ENCODE results near the gene SORL1.

Gene SORL1

DNA sequence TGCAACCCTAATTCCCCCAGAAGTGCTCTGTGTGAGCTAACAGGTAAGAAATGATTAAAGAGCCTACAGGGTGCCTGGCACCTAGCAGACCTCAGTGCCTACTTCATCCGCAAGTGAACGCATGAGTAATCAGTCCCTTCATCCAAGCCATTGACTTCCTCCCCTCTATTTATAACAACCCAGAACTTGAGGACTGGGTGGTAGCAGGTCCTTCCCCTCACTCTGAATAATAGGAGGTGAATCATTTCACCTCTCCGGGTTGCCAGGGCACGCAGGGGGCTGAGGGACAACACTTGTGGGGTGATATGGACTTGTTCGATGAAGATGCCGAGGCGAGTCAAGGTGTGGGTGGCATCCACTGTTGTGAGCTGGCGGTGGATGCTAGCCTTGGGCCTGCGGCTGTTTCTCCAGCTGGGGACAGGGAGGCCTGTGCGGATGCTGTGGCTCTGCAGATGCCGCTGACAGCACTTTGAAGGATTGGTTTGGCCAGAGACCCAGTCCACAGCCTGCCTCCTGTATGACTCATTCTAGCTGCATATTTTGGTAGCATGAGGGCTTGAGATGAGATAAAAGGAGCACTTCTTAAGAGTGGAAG is 12.3 kb downstream of the SORL1 start:
- no peaks in the 10 kb centered on the region for H3K9me3 ChIP-seq (ENCODE audit: control insufficient read depth in 2 of 2, low read length in 2 of 2)
- no peaks in the 10 kb centered on the region for H3K36me3 ChIP-seq (ENCODE audit: control insufficient read depth in 2 of 2, insufficient read depth in 2 of 2, low read length in 2 of 2)
- no peaks in the 10 kb centered on the region for H3K27me3 ChIP-seq (ENCODE audit: control insufficient read depth in 1 of 2, insufficient read depth in 2 of 2, low read length in 2 of 2)
- peak overlapping the region in 1 of 2 donors; percentile 7 for H3K4me3 ChIP-seq (ENCODE audit: low read length in 2 of 2)
- peak overlapping the region; percentile 84 for H3K27ac ChIP-seq (ENCODE audit: low read length)
- peak overlapping the region in 1 of 2 donors; percentile 42 for H3K9ac ChIP-seq (ENCODE audit: low read length in 2 of 2)
- peaks cover 47% of the 10 kb centered on the region for H3K4me1 ChIP-seq (ENCODE audit: control insufficient read depth, insufficient read depth, low read length)

DNA sequence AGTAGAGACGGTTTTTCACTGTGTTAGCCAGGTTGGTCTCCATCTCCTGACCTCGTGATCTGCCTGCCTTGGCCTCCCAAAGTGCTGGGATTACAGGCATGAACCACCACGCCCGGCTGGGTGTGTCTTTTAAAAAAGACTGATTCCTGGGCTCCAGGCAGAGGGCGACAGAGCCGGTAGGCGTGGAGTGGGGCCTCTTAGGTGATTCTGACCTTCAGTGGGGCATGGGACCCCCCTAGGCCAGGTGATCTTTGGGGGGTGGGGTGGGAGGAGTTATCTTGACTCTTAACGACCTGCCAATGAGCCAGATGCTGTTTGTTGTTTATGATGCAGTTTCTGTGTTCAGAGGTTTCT is 13.6 kb downstream of the SORL1 start:
- Histone ChIP-seq H3K36me3 (ENCODE audit: control insufficient read depth in 2 of 2, insufficient read depth in 2 of 2, low read length in 2 of 2) (peaks cover 0 to 3% of the 10 kb centered on the region in 2 donors), H3K27ac (ENCODE audit: low read length) (peak overlapping the region; percentile 84), H3K27me3 (ENCODE audit: control insufficient read depth in 1 of 2, insufficient read depth in 2 of 2, low read length in 2 of 2) (no peaks in the 10 kb centered on the region), H3K9me3 (ENCODE audit: control insufficient read depth in 2 of 2, low read length in 2 of 2) (no peaks in the 10 kb centered on the region), H3K4me1 (ENCODE audit: control insufficient read depth, insufficient read depth, low read length) (peaks cover 43% of the 10 kb centered on the region), H3K9ac (ENCODE audit: low read length in 2 of 2) (no peak overlapping the region), H3K4me3 (ENCODE audit: low read length in 2 of 2) (no peak overlapping the region)

GRCh38 chr11:121466063-121466794 is 14.1 kb downstream of the SORL1 start:
- peak overlapping the region in 1 of 2 donors; percentile 60 for H3K9ac ChIP-seq (ENCODE audit: low read length in 2 of 2)
- no peaks in the 10 kb centered on the region for H3K9me3 ChIP-seq (ENCODE audit: control insufficient read depth in 2 of 2, low read length in 2 of 2)
- H3K36me3 ChIP-seq (ENCODE audit: control insufficient read depth in 2 of 2, insufficient read depth in 2 of 2, low read length in 2 of 2) = peaks cover 2 to 3% of the 10 kb centered on the region in 2 donors
- H3K4me1 ChIP-seq (ENCODE audit: control insufficient read depth, insufficient read depth, low read length) = peaks cover 41% of the 10 kb centered on the region
- peak overlapping the region; percentile 84 for H3K27ac ChIP-seq (ENCODE audit: low read length)
- H3K4me3 ChIP-seq (ENCODE audit: low read length in 2 of 2) = peak overlapping the region in 1 of 2 donors; percentile 35
- no peaks in the 10 kb centered on the region for H3K27me3 ChIP-seq (ENCODE audit: control insufficient read depth in 1 of 2, insufficient read depth in 2 of 2, low read length in 2 of 2)

- Histone ChIP-seq H3K36me3 (ENCODE audit: control insufficient read depth in 2 of 2, insufficient read depth in 2 of 2, low read length in 2 of 2) (peaks cover 2 to 3% of the 10 kb centered on the region in 2 donors), H3K9me3 (ENCODE audit: control insufficient read depth in 2 of 2, low read length in 2 of 2) (no peaks in the 10 kb centered on the region), H3K27ac (ENCODE audit: low read length) (peak overlapping the region; percentile 84), H3K4me1 (ENCODE audit: control insufficient read depth, insufficient read depth, low read length) (peaks cover 39% of the 10 kb centered on the region), H3K27me3 (ENCODE audit: control insufficient read depth in 1 of 2, insufficient read depth in 2 of 2, low read length in 2 of 2) (no peaks in the 10 kb centered on the region), H3K4me3 (ENCODE audit: low read length in 2 of 2) (no peak overlapping the region), H3K9ac (ENCODE audit: low read length in 2 of 2) (peak overlapping the region in 1 of 2 donors; percentile 29)
These were observed 15.4 kb downstream of the SORL1 start for GRCh38 chr11:121467471-121467870.

DNA sequence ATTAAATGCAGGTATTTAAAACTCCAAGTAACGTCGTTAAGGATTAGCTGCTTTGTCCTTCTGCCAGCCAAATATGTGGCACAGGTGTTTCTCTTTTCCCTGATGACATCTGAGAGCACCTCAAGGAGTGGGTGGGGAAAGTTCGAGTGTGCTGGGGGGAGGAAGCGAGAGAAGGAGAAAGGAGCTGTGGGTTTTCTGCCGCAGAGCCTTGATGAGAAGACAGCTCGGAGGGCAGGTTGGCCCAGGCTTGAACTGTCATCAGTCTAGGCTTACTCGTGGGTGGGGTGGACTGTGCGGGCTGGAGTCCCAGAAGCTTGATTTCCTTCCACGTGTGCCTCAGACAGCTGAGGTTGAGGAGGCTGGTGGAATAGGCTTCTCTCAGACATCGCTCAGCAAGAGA is 15.9 kb downstream of the SORL1 start:
- Histone ChIP-seq H3K27me3 (ENCODE audit: control insufficient read depth in 1 of 2, insufficient read depth in 2 of 2, low read length in 2 of 2) (no peaks in the 10 kb centered on the region), H3K4me3 (ENCODE audit: low read length in 2 of 2) (no peak overlapping the region), H3K4me1 (ENCODE audit: control insufficient read depth, insufficient read depth, low read length) (peaks cover 37% of the 10 kb centered on the region), H3K36me3 (ENCODE audit: control insufficient read depth in 2 of 2, insufficient read depth in 2 of 2, low read length in 2 of 2) (peaks cover 2 to 3% of the 10 kb centered on the region in 2 donors), H3K9ac (ENCODE audit: low read length in 2 of 2) (no peak overlapping the region), H3K9me3 (ENCODE audit: control insufficient read depth in 2 of 2, low read length in 2 of 2) (no peaks in the 10 kb centered on the region), H3K27ac (ENCODE audit: low read length) (no peak overlapping the region)

DNA sequence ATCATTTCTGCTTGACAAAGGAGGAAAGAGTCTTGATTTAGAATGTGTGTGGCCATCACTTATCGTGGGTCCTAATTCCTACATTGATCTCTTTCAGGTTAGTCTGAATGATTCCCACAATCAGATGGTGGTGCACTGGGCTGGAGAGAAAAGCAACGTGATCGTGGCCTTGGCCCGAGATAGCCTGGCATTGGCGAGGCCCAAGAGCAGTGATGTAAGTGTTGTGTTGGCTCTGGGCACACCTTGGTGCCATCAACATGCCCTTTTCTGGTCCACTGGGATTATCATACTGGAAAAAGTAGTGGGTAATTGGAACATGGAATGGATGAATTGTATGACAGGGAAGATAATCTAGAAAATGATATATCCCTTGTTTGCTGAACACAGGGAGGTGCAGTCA is 17.8 kb downstream of the SORL1 start:
- Histone ChIP-seq H3K27ac (ENCODE audit: low read length) (no peak overlapping the region), H3K4me1 (ENCODE audit: control insufficient read depth, insufficient read depth, low read length) (peaks cover 26% of the 10 kb centered on the region), H3K9me3 (ENCODE audit: control insufficient read depth in 2 of 2, low read length in 2 of 2) (no peaks in the 10 kb centered on the region), H3K9ac (ENCODE audit: low read length in 2 of 2) (no peak overlapping the region), H3K36me3 (ENCODE audit: control insufficient read depth in 2 of 2, insufficient read depth in 2 of 2, low read length in 2 of 2) (peaks cover 2 to 3% of the 10 kb centered on the region in 2 donors), H3K27me3 (ENCODE audit: control insufficient read depth in 1 of 2, insufficient read depth in 2 of 2, low read length in 2 of 2) (no peaks in the 10 kb centered on the region), H3K4me3 (ENCODE audit: low read length in 2 of 2) (no peak overlapping the region)

DNA sequence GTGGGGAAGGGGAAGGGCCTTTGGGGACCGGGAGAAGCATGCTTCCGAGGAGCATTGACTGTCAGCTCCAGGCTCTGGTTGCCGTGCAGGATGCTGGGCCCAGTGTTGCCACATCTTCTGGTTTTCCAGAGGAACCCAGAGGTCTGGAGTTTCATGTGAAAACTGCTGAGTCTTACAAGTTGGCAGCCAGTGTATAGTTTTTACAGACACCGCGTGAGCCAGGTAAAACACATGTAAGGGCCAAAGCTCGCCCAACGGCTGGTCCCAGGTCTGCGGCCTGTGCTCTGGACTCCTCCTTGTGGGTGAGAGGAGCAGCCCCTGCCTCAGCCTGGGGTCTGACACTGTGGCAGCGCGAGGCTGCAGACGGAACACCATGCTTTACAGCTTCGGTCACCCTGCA is 19.1 kb downstream of the SORL1 start:
- Histone ChIP-seq H3K4me3 (ENCODE audit: low read length in 2 of 2) (no peak overlapping the region), H3K4me1 (ENCODE audit: control insufficient read depth, insufficient read depth, low read length) (peaks cover 22% of the 10 kb centered on the region), H3K27ac (ENCODE audit: low read length) (no peak overlapping the region), H3K9me3 (ENCODE audit: control insufficient read depth in 2 of 2, low read length in 2 of 2) (no peaks in the 10 kb centered on the region), H3K9ac (ENCODE audit: low read length in 2 of 2) (no peak overlapping the region), H3K36me3 (ENCODE audit: control insufficient read depth in 2 of 2, insufficient read depth in 2 of 2, low read length in 2 of 2) (peaks cover 2 to 3% of the 10 kb centered on the region in 2 donors), H3K27me3 (ENCODE audit: control insufficient read depth in 1 of 2, insufficient read depth in 2 of 2, low read length in 2 of 2) (no peaks in the 10 kb centered on the region)

DNA sequence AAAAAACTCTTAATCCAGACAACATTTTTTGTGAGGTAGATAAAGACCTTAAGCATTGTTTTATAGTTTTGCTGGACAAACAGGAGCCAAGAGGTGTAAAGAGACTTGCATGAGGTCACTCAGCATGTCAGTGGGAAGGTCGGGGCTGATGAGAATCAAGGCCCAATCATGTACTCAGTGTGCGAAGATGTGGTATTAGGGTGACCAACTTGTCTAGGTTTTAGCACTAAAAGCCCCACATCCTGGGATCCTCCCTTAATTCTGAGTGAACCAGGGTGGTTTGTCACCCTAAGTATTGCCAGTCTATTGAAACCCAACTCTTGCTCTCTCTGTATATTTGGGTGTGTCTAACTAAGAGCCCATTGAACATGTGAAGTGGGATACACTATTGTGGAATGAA is 20.2 kb downstream of the SORL1 start:
- Histone ChIP-seq H3K27ac (ENCODE audit: low read length) (no peak overlapping the region), H3K36me3 (ENCODE audit: control insufficient read depth in 2 of 2, insufficient read depth in 2 of 2, low read length in 2 of 2) (peaks cover 2 to 3% of the 10 kb centered on the region in 2 donors), H3K9me3 (ENCODE audit: control insufficient read depth in 2 of 2, low read length in 2 of 2) (no peaks in the 10 kb centered on the region), H3K4me1 (ENCODE audit: control insufficient read depth, insufficient read depth, low read length) (peaks cover 15% of the 10 kb centered on the region), H3K4me3 (ENCODE audit: low read length in 2 of 2) (no peak overlapping the region), H3K27me3 (ENCODE audit: control insufficient read depth in 1 of 2, insufficient read depth in 2 of 2, low read length in 2 of 2) (no peaks in the 10 kb centered on the region), H3K9ac (ENCODE audit: low read length in 2 of 2) (no peak overlapping the region)

- Histone ChIP-seq H3K9me3 (ENCODE audit: control insufficient read depth in 2 of 2, low read length in 2 of 2) (no peaks in the 10 kb centered on the region), H3K4me1 (ENCODE audit: control insufficient read depth, insufficient read depth, low read length) (peaks cover 7% of the 10 kb centered on the region), H3K36me3 (ENCODE audit: control insufficient read depth in 2 of 2, insufficient read depth in 2 of 2, low read length in 2 of 2) (peaks cover 4 to 6% of the 10 kb centered on the region in 2 donors), H3K27ac (ENCODE audit: low read length) (no peak overlapping the region), H3K9ac (ENCODE audit: low read length in 2 of 2) (no peak overlapping the region), H3K4me3 (ENCODE audit: low read length in 2 of 2) (no peak overlapping the region), H3K27me3 (ENCODE audit: control insufficient read depth in 1 of 2, insufficient read depth in 2 of 2, low read length in 2 of 2) (no peaks in the 10 kb centered on the region)
These were observed 21.1 kb downstream of the SORL1 start for GRCh38 chr11:121473064-121473777.

- H3K27ac ChIP-seq (ENCODE audit: low read length) = no peak overlapping the region
- no peaks in the 10 kb centered on the region for H3K27me3 ChIP-seq (ENCODE audit: control insufficient read depth in 1 of 2, insufficient read depth in 2 of 2, low read length in 2 of 2)
- no peak overlapping the region for H3K9ac ChIP-seq (ENCODE audit: low read length in 2 of 2)
- H3K4me3 ChIP-seq (ENCODE audit: low read length in 2 of 2) = no peak overlapping the region
- H3K4me1 ChIP-seq (ENCODE audit: control insufficient read depth, insufficient read depth, low read length) = peaks cover 7% of the 10 kb centered on the region
- peaks cover 8 to 10% of the 10 kb centered on the region in 2 donors for H3K36me3 ChIP-seq (ENCODE audit: control insufficient read depth in 2 of 2, insufficient read depth in 2 of 2, low read length in 2 of 2)
- no peaks in the 10 kb centered on the region for H3K9me3 ChIP-seq (ENCODE audit: control insufficient read depth in 2 of 2, low read length in 2 of 2)
These were observed 22.6 kb downstream of the SORL1 start for GRCh38 chr11:121474680-121475079.
